CD4-positive, alpha-beta T cell treated with Interleukin-17A for 1 hour (primary cell): ENCODE data around the gene MAPK7.
A peak's percentile ranks its signal among the peaks of the same experiment; 100 is the strongest.

ENCODE experiments used
- DNase-seq: peaks from one replicate; pipeline ENCODE4 v3.0.0-alpha.2; 2020

Gene MAPK7

DNA sequence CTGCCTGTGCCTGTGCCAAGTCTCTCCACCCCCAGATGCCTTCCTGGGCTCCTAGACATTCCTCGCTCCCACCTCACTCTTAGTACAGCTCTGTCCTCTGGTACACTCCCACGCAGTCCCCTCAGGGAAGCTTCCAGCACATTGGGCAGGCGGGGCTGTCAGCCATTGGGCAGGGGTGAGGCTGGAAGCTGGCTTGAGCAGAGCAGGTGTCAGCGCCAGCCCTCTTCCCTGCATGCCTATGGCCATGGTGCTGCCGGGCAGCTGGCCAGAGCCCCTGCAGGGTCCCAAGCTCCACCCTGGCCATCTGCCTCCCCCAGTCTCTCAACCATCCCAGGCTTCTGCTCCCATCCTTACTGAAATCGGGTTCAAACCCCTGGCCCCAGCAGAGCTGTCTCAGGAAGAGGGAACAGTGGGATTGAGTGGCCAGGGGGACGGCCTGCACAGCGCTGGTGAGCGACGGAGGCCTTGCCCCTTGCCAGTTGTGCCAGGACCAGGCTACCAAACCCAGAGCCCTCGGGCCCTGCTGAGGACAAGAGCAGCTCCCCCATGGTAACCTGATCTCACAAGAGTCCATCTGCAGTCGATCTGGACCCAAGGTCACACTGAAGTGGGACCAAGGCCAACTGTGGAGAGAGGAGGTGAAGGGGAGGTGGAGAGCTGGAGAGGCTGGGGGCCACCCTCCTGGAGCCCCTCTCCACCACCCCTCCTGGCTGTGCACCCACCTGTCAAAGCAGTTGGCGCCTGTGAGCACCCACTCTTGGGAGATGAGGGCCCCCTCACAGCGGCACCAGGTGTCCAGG, 13.4 kb upstream of the MAPK7 start:
- no peak for DNase-seq

- DNase-seq: no peak
Observed at GRCh38 chr17:19365499-19365817, 12.8 kb upstream of the MAPK7 start.

DNA sequence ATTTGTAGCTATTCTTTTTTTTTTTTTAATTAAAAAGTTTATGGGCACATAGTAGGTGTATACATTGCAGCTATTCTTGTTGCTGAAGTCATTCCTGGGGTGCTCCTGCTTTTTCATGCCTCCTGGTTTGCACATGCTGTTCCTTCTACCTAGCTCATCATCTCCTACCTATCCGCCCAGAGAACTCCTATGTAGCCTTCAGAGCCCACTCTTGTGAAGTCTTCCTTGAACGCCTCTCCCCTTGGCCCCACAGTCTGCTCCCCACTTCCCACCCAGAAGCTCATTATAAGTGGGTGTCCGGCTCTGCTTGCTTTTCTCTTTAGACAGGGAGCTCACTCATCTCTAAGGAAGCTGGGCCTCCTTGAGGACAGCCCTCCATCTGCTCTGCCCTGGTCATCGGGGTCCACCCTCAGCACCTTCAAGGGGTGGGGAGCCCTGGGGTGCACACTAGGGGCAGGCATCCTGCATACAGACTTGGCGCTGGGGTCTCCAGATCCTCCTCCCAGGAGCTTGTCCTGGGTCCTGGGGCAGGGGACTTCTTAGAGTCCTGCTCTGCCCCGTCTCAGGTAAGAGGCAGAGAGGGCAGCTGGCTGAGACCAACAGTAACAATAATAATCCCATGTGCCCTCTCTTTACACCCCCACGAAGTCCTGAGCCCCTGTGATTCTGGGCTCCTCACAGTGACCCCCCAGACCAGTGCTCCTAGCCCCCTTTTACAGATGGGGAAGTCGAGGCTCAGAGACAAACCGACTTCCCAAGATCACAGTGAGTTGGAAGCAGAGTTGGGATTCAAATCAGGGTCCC, 12.3 kb upstream of the MAPK7 start:
- DNase-seq: no peak

DNA sequence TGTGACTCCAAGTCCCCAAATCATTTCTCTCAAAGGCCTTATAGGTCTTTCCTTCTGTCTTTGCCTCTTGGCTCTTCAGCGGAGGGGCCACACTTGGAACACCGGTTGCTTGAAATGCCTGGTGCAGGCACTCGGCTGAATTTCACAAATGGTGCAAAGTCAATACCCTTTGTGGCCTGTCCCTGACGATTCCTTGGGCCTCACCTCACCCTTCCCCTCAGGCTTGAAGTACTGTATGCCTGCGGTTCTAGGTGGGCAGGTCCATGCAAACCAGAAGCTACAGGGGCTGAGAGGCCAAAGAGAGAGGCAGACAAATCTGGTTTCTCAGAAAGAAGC, 11.7 kb upstream of the MAPK7 start:
- no peak for DNase-seq

GRCh38 chr17:19368229-19368628, 10.1 kb upstream of the MAPK7 start:
- no peak for DNase-seq

- no peak for DNase-seq
Observed at GRCh38 chr17:19369107-19369778, 9.1 kb upstream of the MAPK7 start.

DNA sequence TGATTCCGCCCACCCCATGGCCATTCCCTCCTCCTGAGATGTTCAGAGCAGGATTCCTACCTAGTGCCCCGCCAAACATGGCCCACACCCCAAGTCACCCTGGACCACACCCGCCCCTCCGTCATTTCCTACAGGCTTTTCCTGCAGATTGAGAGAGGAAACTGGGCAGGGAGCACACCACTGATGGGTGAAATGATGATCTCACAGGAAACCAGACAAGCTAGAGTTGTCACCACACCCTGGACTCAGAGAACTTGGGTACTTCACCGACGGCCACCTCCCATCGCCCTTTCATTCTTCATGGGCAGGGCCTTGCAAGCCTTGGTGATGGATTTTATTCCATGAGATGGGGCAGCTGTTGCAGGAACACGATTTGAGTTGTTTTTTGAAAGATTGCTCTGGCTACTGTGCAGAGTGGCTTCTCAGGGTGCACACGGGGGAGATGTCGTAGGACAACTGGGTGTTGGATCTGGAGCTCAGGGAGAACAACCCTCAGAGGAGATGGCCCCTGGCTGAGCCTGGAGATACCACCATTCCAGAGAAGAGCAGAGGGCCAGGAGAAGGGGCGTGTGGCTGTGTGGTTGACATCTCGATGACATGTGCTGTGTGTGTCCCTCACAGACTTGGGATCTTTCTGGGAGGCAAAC, 8.3 kb upstream of the MAPK7 start:
- peak; percentile 66 for DNase-seq

GRCh38 chr17:19370493-19370960, 7.8 kb upstream of the MAPK7 start:
- DNase-seq: peak; percentile 45

DNA sequence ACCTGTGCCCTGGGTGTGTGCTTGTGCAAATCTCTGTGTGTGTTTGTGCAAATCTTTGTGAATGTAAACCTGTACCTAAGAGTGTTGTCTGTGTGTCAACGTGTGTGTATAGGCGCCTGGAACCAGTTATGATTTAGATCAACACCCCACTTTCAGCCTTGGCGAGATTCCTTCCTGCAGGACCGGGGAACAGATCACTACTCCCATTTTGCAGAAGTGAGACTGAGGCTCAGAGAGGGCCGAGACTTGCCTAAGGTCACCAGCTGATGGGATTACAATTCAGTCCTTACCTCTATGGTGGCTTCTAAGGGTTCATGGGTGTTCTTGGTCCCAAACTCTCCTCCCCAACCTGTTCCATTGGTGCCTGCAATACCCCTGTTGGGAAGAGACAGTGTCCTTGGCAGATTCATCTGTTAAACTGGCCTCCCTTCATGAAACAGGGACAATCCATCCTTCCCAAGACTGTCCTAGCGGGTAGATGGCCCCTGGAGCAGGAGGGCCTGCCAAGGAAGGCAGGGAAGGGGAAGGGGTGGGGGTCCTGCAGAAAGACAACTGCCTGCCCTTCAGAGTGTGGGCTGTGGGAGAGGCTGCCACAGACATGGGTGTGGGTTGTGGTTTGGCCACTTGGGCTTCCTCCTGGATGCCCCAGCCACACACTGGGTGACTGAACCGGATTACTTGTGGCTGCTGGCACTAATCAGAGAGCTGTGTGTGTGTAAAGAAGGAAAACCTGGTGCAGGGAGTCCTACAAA, 6.9 kb upstream of the MAPK7 start:
- peak; percentile 25 for DNase-seq

GRCh38 chr17:19372011-19372370, 6.3 kb upstream of the MAPK7 start:
- no peak for DNase-seq

DNA sequence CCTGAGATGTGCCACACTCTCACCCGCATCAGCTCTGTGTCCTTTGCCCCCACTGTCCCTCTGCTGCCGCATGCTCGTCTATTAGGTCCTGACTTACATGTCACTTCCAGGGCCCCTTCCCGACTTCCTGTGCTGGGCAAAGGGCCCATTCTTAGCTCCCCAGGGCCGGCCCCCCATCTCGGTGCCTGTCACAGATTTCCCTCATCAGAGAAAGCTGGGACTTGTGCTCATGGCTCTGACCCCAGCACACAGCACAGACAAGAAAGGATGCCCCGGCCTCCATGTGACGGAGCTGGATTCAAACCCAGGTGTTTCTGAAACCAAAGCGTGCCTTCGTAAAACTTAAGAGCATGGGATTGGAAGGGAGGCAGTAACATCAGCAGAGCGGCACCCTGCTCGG, 5.9 kb upstream of the MAPK7 start:
- DNase-seq: no peak

GRCh38 chr17:19372866-19373504, 5.3 kb upstream of the MAPK7 start:
- no peak for DNase-seq

- no peak for DNase-seq
Observed at GRCh38 chr17:19374136-19374535, 4.2 kb upstream of the MAPK7 start.

DNA sequence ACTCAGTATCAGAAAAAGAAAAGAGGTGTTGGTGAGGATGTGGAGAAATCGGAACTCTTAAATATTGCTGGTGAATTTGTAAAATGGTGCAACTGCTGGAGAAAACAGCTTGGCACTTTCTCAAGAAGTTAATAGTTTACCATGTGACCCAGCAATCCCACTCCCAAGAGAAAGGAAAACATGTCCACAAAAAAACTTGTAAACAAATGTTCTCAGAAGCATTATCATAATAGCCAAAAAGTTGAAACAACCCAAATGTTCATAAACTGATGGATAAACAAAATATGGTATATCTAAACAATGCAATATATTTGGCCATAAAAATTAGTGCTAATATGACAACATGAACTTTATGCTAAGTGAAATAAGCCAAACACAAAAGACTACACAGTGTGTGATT, 2.6 kb upstream of the MAPK7 start:
- DNase-seq: no peak

GRCh38 chr17:19376811-19377210, 1.5 kb upstream of the MAPK7 start:
- peak; percentile 36 for DNase-seq

DNA sequence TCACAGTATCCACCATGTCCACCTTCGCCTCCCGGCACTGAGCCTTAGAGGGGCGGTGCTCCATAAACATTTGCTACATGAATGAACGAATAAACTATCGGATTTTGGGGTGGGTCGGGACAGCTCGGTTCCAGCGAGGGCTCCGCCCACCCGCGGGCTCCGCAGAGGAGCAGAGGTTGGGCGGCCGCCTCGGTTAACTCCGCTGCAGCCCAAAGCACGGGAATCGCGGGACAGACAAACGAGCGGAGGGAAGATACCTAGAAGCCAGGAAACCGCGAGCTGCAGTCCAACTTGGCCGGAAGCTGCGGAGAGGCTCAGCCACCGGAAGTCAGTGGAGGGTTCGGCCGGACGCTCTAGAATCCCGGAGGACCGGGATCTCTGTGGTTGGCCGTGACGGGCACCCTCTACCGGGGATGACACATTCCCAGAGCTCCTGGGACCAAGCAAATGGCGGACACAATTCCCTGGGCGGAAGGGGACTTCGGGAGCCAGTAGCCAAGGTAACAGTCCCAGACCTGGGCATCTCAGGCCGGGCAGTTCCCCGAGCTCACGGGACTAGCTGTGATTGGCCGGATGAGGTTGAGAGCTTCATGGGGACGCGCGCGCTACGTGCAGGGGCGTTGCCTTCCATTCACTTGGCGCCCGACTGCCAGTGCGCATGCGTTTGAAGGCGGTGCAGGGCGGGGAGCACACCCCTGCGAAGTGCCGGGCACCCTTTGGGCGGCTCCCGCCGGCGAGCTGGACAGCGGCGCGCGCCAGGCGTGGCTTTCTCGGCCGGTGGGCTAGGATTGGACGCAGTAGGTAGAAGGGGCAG, 489 bp upstream of the MAPK7 start:
- DNase-seq: peak; percentile 97

DNA sequence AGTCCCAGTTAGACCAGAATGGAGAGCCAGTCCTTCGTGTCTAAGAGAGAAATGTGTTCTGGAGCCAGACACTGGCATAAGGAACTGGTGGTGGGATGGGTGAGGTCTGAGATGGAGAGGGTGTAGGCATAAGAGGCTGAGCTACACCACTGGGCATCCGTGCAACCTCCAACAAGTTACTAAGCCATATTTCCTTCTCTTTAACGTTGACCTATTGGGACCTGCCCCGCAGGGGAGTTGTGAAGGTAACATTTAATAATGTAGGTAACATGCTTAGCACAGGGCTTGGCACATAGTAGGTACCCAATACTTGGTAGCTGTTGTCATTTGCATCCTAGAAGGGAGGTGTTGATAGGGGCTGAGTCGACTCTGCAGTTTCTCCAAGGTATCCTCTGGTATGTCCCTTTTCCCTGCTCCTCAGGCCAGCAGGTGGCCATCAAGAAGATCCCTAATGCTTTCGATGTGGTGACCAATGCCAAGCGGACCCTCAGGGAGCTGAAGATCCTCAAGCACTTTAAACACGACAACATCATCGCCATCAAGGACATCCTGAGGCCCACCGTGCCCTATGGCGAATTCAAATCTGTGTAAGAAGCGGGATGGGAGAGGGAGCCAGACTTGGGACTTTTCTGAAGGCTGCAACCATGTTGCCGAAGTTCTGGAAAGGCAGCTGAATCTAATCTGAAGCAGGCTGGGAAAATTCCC, 1.2 kb downstream of the MAPK7 start:
- no peak for DNase-seq

GRCh38 chr17:19380481-19381301, 2.4 kb downstream of the MAPK7 start:
- DNase-seq: no peak

GRCh38 chr17:19381361-19381740, 3.1 kb downstream of the MAPK7 start:
- no peak for DNase-seq
